GM21515 (cell line): ENCODE data around the gene MACROH2A2.
"Not testable (repeated sequence)": the region's sequence is repeated elsewhere in the genome, so short reads cannot be mapped to it uniquely, and the experiment has no call there.

ENCODE experiments used
- ATAC-seq: cut with Tn5 transposase; IDR thresholded peaks from one replicate; pipeline ENCODE4 v1.9.1; 2021; ENCODE audit not compliant: unreplicated experiment

MACROH2A2 gene

GRCh38 chr10:70066190-70066589 is 13.5 kb downstream of the MACROH2A2 start:
- no peak for ATAC-seq

GRCh38 chr10:70067586-70067985 is 14.9 kb downstream of the MACROH2A2 start:
- ATAC-seq: no peak

GRCh38 chr10:70068925-70069324 is 16.3 kb downstream of the MACROH2A2 start:
- no peak for ATAC-seq

GRCh38 chr10:70069346-70069745 is 16.7 kb downstream of the MACROH2A2 start:
- ATAC-seq: no peak

GRCh38 chr10:70070834-70071233 is 18.2 kb downstream of the MACROH2A2 start:
- no peak for ATAC-seq

GRCh38 chr10:70074165-70074564 is 21.5 kb downstream of the MACROH2A2 start:
- no peak for ATAC-seq

GRCh38 chr10:70074971-70075370 is 22.3 kb downstream of the MACROH2A2 start:
- ATAC-seq: no peak

GRCh38 chr10:70078329-70078728 is 25.7 kb downstream of the MACROH2A2 start:
- no peak for ATAC-seq

GRCh38 chr10:70078937-70079336 is 26.3 kb downstream of the MACROH2A2 start:
- no peak for ATAC-seq

- not testable (repeated sequence) for ATAC-seq
Observed at GRCh38 chr10:70080789-70081188, 28.1 kb downstream of the MACROH2A2 start.

- no peak for ATAC-seq
Observed at GRCh38 chr10:70084189-70084588, 31.5 kb downstream of the MACROH2A2 start.

GRCh38 chr10:70085975-70086613 is 33.4 kb downstream of the MACROH2A2 start:
- ATAC-seq: no peak

- no peak for ATAC-seq
Observed at GRCh38 chr10:70087616-70088307, 35.1 kb downstream of the MACROH2A2 start.

GRCh38 chr10:70088308-70088698 is 35.7 kb downstream of the MACROH2A2 start:
- no peak for ATAC-seq

GRCh38 chr10:70090013-70090412 is 37.4 kb downstream of the MACROH2A2 start:
- no peak for ATAC-seq

- ATAC-seq: no peak
Observed at GRCh38 chr10:70090951-70091350, 38.3 kb downstream of the MACROH2A2 start.

GRCh38 chr10:70092389-70092718 is 39.7 kb downstream of the MACROH2A2 start:
- no peak for ATAC-seq

GRCh38 chr10:70093335-70093944 is 40.8 kb downstream of the MACROH2A2 start:
- no peak for ATAC-seq

GRCh38 chr10:70094250-70094649 is 41.6 kb downstream of the MACROH2A2 start:
- no peak for ATAC-seq

- no peak for ATAC-seq
Observed at GRCh38 chr10:70096016-70096704, 43.5 kb downstream of the MACROH2A2 start.

- no peak for ATAC-seq
Observed at GRCh38 chr10:70096705-70097420, 44.2 kb downstream of the MACROH2A2 start.
